Stimulated activated CD4-positive, alpha-beta T cell treated with anti-CD3 and anti-CD28 coated beads, Interleukin-1b, Interleukin-23, amount 100 ng/mL, for 1 hour (primary cell): ENCODE data around the gene NR1I2.
A peak's percentile ranks its signal among the peaks of the same experiment; 100 is the strongest.

Source experiments
- DNase-seq, 2 donors: peaks; one replicate each; pipeline ENCODE4 v3.0.0-alpha.2; 2020; ENCODE audit warnings: low read depth in 2 of 2

The NR1I2 gene

DNA sequence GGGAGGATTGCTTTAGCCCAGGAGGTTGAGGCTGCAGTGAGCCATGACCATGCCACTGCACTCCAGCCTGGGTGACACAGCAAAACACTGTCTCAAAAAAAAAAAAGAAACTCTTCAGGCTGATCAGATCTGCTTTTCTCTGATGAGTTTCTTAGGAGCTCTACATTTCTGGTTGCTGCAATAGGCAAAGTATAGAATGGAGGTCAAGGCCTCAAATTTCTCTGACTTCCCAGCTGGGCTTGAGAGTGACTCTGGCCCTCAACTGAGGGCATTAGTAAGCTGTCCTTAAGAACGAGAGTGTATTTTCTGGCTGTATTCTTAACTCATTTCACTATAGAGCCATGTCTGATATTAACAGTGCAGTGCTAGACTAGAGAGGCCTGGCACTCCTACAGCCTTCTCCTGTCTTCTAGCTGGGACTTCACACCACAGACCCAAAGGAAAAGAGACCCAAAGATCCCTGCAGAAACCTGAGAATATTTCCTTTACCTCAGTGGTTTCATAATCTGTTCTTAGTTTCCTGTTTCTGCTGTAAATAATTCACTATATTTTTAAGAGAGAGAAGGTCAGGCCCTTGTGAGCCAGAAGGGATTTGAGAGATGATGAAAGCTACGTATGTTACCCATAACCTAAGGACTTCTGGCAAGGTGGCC is 2.0 kb upstream of the NR1I2 start:
- DNase-seq: no peak

DNA sequence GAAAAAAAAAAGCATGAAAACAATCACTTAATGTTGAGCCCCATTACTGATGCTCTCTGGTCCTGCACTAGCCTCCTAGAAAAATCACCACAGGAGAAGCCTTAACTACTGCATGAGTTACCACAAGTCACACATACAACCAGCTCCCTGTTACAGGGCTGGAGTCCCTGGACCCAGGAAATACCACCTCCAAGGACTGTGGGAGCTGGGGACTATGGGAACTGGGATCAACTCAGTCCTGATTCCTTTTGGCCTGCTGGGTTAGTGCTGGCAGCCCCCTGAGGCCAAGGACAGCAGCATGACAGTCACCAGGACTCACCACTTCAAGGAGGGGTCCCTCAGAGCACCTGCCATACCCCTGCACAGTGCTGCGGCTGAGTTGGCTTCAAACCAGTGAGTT is 559 bp downstream of the NR1I2 start:
- DNase-seq: no peak

- DNase-seq: no peak
Measured at GRCh38 chr3:119783255-119783654, 1.4 kb downstream of the NR1I2 start.

- DNase-seq: no peak
Measured at GRCh38 chr3:119783883-119784282, 2.0 kb downstream of the NR1I2 start.

GRCh38 chr3:119786409-119786808 is 4.5 kb downstream of the NR1I2 start:
- DNase-seq: no peak

DNA sequence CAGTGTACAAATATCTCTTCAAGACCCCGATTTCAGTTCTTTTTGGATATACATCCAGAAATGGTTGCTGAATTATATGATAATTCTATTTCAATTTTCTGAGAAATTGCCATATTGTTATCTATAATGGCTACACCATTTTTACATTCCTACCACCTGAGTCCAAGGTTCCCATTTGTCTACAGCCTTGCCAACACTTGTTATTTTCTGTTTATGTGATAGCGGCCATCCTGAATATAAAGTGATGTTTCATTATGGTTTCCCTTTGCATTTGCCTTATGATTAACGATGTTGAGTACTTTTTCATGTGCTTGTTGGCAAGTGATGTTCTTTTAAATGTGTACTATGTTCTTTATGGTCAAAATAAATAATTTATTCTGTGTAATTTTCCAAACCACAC is 8.5 kb downstream of the NR1I2 start:
- DNase-seq: no peak

GRCh38 chr3:119792270-119792669 is 10.4 kb downstream of the NR1I2 start:
- no peak for DNase-seq

- no peak for DNase-seq
Measured at GRCh38 chr3:119794401-119794800, 12.5 kb downstream of the NR1I2 start.

GRCh38 chr3:119794971-119795612 is 13.2 kb downstream of the NR1I2 start:
- no peak for DNase-seq

DNA sequence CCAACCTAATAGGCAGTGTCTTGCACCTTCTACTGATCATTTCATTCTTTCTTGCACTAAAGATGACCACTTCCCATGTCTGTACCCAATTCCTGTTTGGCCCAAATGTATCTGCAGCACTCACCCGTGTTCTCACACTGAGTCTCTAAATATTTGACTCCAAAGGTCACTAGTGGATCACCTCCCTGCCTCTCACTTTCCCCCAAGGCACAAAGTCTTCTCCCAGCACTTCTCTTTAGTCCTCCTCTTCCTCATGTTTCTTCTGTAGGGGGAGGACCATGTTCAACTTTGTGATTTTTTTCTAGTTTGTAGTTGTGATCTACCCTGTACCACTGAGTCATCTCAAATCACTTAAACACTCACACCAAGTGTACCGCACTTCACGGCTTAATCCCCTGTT is 13.9 kb downstream of the NR1I2 start:
- DNase-seq: no peak

DNA sequence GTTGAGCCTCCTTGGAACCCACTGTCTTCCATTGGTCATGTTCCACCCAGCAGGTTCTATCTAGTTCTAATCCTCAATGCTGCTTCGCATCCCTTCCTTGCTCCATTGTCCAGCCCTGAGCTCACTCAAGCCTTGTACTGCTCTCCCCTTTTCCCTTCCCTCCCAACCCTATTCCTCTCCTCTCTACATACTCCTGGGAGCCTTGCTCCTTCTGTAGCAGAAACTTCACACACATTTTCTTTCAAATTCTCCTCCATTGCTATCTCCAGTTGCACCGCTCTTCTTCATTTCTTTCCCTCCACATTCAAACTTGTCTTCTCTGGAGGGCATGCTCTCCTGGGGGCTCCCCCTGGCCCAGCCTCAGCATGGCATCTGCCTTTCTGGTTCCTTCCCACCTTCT is 14.5 kb downstream of the NR1I2 start:
- DNase-seq: no peak

DNA sequence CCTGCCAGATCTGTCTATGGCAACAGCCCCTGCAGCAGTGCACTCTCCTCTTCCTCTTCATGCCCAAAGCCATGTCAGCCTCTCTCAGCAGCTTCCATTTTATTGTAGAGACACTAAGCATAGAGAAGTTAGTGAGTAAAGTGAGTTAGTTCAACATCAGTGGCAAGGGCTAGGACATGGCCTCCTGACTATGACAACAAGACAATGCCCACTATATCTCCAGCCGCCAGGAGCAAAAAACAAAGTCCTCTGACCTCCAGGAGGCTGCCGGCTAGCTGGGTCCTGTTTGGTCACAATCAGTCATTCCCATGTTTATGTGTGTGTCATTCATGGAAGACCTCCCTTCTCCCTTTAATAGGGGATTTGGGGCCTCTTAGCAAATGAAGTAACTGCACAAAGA is 14.9 kb downstream of the NR1I2 start:
- no peak for DNase-seq

DNA sequence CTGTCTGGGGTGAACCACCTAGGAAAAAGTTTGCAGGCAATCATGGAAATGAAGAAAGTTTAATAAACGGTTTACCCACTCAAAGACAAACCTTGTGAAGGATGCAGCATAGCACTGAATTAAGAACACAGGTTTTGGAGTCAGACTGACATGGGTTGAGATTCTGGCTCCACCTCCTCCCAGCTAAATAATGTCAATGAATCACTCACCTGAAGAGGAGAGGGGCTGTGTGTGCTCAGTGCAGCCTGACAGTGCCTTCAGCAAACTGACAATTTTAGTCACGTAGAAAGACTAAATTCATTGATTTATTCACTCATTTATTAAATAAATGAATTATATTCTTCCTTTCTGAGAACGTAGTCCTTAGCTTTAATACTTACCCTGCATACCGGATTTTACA is 18.9 kb downstream of the NR1I2 start:
- DNase-seq: no peak

- DNase-seq: no peak
Measured at GRCh38 chr3:119808244-119808643, 26.3 kb downstream of the NR1I2 start.

- no peak for DNase-seq
Measured at GRCh38 chr3:119808843-119809242, 26.9 kb downstream of the NR1I2 start.

GRCh38 chr3:119809249-119810017 is 27.5 kb downstream of the NR1I2 start:
- no peak for DNase-seq

- peak in 1 of 2 donors; percentile 38 for DNase-seq
Measured at GRCh38 chr3:119810018-119810435, 28.1 kb downstream of the NR1I2 start.

DNA sequence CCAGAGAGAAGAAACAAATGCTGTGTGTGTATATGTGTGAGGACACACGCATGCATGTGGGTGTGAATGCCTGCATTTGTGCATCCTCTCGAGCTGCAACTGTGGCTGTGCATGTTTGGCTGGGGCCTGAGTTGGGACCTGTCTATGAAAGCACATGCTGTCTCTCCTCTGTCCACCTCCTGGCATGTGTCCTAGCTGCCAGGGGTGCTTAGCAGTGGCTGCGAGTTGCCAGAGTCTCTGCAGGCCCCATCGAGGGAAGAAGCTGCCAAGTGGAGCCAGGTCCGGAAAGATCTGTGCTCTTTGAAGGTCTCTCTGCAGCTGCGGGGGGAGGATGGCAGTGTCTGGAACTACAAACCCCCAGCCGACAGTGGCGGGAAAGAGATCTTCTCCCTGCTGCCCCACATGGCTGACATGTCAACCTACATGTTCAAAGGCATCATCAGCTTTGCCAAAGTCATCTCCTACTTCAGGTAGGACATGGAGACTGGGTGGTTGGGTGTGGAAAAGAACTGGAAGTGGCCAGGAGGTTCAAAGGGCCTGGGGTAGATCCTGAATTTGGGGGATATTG is 30.7 kb downstream of the NR1I2 start:
- no peak for DNase-seq

DNA sequence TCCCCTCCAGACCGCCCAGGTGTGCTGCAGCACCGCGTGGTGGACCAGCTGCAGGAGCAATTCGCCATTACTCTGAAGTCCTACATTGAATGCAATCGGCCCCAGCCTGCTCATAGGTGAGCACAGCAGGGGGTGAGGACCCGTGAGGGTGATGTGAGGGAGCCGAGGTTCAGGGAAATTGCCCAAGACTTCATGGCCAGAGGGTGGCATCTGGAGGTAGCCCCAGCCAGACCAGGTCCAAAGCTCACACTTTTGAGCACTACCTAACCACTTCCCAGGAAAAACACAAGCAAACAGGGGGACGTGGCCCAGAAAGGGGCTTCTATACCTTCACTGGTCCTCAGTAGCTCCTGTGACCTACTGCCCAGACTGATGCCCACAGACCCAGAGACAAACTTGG is 33.8 kb downstream of the NR1I2 start:
- no peak for DNase-seq

- no peak for DNase-seq
Measured at GRCh38 chr3:119817071-119817470, 35.2 kb downstream of the NR1I2 start.

GRCh38 chr3:119817583-119818363 is 35.9 kb downstream of the NR1I2 start:
- DNase-seq: no peak

- no peak for DNase-seq
Measured at GRCh38 chr3:119818937-119819336, 37.0 kb downstream of the NR1I2 start.
